Activated CD8-positive, alpha-beta memory T cell treated with anti-CD3 and anti-CD28 coated beads for 36 hours (primary cell): ENCODE data around the gene SLC25A1. TPM values are rescaled to one million over a fixed set of nuclear protein-coding genes. Genes with fewer than 3 reads are reported as not detected.
"Not testable (repeated sequence)": the region's sequence is repeated elsewhere in the genome, so short reads cannot be mapped to it uniquely, and the experiment has no call there.

ENCODE experiments used
- CTCF ChIA-PET: fragments of 350-600 bp; sonication (Branson Sonifier 250); formaldehyde crosslinking; loops from one replicate; lab custom pipeline; 2021; ENCODE audit warnings: antibody characterized with exemption; lab: Charles Lee
- POLR2A ChIA-PET: fragments of 350-600 bp; sonication (Branson Sonifier 250); formaldehyde crosslinking; loops from one replicate; lab custom pipeline; 2021; ENCODE audit warnings: antibody characterized with exemption; lab: Charles Lee
- total RNA-seq, 2 experiments: library from RNA; stranded (reverse); gene quantifications; one replicate each; pipeline ENCODE4 v1.2.3, GENCODE V29; 2021

SLC25A1 gene
- total RNA-seq, 2 experiments from 2014 or later = 51.5 to 52.5 TPM

DNA sequence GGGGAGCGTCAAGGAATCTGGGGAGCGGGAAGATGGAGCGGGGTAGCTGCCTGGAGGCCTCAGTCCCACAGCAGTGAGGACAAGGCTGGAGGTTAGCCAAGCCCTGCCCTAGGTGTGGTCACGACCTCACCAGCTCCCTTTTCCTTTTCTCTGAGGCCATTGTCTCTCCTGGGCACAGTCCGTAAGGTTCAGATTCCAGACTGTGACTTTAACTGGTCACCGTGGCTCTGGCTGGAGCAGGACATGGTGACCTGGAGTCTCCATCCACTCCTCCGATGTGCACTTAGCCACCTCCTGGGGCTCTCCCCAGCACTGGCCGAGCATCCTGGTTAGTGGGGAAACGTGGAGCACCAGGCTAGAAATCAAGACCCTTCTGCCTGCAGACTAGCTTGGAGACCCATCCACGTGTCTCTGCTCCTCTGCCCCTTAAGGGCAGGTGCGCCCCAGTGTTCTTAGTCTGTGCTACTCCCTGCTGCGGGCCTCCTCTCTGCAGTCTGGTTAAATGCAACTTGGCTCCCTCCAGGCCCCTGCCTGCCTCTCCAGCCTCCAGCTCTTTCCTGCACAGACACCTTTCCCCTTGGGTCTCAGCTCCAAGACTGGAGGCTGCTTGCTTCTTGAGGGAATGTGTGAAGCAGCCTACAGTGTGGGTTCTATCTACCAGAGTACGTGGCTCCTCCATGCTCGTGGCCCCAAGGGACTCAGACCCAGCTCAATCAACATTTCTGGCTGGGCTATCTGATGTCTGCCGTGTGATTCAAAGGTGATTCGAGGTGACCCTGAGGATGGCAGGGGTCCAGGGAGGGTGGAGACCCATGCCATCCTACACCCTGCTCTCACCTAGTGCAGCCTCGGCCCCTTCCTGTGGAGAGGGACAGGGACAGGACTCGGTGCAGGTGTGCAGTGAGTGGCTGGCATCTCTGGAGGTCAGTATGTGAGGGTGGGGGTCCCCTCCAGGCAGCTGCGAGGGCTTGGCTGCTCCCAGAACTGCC, 5.2 kb downstream of the SLC25A1 start:
- CTCF ChIA-PET = no interaction called here
- POLR2A ChIA-PET = interaction anchor here (0.7 to 0.8 kb wide), 2 partner anchors 51 to 683 kb away, joined by 3 to 4 read pairs; partner anchors contain the start of gene DGCR2

DNA sequence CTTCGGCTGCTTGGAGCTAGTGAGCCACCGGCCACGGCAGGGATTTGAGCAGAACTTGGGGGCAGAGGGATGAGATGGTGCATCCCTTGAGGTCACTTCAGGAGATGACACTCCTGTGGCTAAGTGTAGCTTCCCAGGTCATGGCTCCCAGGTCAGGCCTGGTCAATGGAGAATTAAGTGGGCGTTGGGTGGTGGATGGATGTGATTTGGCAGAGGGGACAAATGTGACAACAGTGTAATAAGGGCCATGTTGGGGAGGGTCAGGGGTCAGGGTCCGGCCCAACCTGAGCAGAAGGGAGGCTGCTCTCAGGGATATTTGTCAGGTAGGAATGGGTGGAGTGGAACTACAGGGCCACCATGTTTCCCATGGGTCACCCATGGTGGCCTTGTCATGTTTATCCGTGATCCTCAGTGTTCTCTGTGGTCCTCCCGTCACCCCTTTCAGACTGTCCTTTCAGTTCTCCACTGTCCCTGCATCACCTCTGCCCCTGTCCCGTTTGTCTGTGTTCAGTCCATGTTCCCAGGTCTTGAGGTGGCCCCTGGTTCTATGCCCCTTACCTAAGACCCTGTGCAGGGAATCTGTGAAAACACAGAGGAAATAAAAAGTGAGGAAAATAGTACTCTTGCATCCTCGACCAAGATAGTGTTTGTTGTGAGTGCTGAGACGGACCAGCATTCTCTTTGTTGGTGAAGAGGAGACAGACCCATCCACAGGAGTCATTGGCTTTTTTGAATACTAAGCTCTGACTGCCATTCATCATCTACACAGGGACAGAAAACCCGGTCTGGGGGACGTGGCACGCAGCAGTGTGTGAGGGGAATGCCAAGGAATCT, 6.1 kb downstream of the SLC25A1 start:
- CTCF ChIA-PET = no interaction called here

DNA sequence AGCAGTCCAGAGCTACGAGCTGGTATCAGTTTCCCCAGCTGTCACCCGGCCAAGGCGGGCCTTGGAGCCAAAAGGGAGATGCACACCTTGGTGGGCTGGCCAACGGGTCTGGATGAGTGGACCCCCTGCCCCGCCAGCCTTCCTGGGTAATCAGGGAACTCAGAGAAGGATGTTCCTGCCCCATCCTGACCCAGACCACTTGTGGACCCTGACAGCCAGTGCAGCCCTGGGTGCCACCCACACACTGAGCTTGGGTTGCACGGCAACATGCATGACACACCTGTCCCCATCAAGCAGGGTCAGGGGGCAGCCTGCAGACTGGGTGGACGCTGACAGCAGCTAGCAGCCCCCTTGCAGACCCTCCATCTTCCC, 8.6 kb downstream of the SLC25A1 start:
- CTCF ChIA-PET = no interaction called here

More for the DNA sequence above, 6.1 kb downstream of the SLC25A1 start:
- POLR2A ChIA-PET = interaction anchor here (0.7 kb wide), 1 partner anchor 50 kb away, joined by 4 read pairs; the partner anchor contains the start of gene DGCR2

DNA sequence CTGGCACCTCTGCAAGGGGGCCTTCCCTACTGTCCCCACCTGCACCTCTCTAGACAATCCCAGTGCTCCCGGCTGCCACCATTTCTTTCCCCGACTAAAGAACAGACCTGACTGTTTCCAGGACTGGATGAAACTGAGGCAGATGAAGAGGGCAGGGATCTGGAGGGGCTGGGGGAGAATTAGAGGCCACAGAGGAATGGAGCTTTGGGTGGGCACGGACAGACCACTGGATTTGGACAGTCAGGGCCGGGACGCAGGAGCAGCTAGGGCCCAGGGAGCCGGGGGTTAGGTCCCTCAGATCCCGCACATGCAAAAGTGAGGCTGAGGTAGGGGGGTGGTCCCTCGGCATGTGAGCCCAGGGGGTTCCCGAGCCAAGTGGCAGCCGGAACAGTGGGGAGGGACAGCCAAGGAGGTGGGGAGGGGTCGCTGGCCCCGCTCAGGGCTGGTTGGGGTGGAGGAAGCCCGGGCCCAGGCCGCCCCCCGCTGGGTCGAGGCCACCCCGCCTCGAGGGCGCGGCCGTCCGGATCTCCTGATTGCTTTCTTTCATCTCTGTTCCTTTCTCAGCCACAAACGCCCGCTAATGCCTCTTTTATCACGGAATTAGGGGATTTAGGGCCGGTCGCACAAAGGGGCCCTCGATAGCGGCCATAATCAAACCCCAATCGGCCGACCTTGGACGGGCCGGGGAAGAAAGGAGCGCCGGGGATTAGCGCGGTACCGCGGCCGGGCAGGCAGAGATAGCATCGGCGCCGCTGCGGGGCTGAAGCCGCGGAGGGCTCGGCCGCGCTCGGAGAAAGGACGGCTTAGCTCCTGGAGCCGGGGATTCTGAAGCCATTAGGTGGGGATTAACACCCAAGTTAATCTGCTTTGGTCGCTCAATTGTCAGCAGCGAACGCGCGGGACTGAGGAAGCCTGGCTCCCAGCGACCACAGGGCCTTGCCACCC, 9.3 kb downstream of the SLC25A1 start:
- CTCF ChIA-PET = interaction anchor here (0.6 to 1.2 kb wide), 2 partner anchors 25 to 221 kb away, joined by 3 to 4 read pairs; partner anchors contain the start of gene ESS2
- POLR2A ChIA-PET = no interaction called here

More for the DNA sequence above, 8.6 kb downstream of the SLC25A1 start:
- POLR2A ChIA-PET = no interaction called here

DNA sequence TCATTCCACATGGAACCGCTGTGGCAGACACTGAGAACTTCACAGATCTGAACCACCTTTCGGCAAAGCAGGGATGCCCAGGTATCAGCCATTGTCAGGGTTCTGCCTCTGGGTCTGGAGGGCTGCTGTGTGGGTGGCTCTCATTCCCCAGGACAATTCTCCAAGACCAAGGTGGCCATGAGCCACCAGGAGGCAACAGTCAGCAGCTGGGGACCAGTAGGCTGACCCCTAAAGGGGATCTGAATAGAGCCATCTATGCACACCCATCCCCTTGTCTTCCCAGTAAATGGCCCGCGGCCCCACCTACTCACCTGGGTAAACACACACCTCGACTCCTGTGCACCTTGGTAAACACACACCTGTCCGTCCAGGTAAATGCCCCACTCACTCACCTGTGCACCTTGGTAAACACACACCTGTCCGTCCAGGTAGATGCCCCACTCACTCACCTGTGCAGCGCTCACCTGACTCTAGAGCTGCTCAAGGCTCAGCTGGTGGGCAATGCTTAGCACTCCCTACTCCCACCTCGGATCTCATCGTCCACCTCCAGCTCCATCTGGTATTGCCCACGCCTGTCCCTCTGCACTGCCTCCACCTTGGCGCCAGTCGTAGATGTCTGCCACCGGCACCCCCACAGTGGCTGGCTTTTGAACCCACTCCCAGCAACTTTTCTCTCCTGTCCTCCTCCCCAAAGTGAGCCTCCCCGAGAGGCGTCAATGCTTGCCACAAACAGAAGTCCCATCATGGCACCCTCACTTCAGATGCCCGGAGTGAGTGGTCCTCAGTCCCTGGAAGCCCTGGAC, 10.2 kb downstream of the SLC25A1 start:
- POLR2A ChIA-PET = no interaction called here

DNA sequence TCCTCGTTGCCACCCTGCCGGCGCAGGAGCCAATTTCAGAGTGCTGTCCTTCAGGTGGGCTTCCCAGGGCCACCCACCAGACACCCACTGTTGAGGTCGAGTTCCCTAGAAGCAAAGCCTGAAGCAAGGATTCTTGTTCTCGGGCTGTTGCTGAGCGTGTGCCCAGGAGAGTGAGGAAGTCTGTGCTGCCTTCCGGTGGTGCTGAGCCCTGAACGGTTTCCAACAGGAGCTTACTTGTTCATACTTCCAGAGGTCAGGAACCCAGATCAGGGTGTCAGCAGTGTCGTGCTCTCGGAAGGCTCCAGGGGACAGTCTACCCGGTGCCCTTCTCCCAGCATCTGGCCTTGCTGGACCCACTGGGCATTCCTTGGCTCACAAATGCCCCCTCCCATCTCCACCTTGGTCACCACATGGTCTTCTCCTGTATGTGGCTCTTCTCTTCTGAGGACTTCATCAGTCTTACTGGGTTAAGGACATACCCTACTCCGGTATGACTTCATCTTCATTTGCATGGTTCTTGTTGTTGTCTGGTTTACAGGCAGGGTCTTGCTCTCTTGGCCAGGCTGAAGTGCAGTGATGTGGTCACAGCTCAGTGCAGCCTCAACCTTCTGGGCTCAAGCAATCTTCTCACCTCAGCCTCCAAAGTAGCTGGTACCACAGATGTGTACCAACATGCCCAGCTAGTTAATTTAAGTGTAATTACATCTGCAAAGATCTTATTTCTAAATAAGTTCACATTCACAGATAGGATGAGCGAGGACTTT, 11.2 kb downstream of the SLC25A1 start:
- POLR2A ChIA-PET = no interaction called here

More for the DNA sequence above, 10.2 kb downstream of the SLC25A1 start:
- CTCF ChIA-PET = interaction anchor here (0.6 to 1.2 kb wide), 2 partner anchors 24 to 93 kb away, joined by 4 read pairs; partner anchors contain the start of gene ESS2

DNA sequence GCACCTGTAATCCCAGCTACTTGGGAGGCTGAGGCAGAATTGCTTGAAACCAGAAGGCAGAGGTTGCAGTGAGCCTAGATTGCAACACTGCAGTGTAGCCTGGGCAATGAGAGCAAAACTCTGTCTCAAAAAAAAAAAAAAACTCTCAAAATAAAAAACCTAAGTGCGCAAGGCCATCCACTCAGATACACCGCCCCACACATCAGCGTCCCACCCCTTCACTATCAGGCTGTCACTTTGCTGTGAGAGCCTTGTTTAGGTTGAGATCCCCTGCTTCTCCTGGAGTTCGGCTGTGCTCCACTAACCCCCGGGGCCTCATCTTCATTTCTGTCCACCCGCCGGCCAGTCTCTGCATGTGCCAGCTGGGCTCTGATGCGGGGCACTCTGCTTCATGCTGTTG, 12.1 kb downstream of the SLC25A1 start:
- ChIA-PET CTCF (no interaction called here), POLR2A (no interaction called here)

More for the DNA sequence above, 11.2 kb downstream of the SLC25A1 start:
- CTCF ChIA-PET = interaction anchor here (0.6 kb wide), 1 partner anchor 94 kb away, joined by 4 read pairs; no protein-coding TSS in a partner anchor

DNA sequence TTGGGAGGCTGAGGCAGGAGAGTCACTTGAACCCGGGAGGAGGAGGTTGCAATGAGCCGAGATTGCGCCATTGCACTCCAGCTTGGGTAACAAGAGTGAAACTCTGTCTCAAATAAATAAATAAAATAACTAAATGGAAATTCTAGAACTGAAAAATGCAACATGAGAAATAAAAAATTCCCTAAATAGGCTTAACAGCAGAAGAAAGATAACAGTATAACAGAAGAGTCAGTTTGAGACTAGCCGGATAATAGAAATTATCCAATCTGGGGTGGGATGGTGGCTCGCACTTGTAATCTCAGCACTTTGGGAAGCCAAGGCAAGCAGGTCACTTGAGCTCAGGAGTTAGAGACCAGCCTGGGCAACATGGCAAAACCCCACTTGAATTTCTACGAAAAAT, 14.1 kb downstream of the SLC25A1 start:
- ChIA-PET CTCF (no interaction called here), POLR2A (no interaction called here)

DNA sequence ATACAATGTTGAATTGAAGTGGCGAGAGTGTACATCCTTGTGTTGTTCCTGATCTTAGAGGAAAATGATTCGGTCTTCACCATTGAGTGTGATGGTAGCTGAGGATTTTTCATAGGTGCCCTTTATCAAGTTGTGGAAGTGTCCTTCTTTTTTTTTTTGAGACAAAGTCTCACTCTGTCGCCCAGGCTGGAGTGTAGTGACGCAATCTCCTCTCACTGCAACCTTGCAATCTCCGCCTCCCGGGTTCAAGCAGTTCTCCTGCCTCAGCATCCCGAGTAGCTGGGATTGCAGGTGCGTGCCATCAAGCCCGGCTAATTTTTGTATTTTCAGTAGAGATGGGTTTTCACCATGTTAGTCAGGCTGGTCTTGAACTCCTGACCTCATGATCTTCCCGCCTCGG, 19.9 kb downstream of the SLC25A1 start:
- CTCF ChIA-PET = interaction anchor here (1.3 kb wide), 1 partner anchor 11 kb away, joined by 3 read pairs; no protein-coding TSS in a partner anchor

DNA sequence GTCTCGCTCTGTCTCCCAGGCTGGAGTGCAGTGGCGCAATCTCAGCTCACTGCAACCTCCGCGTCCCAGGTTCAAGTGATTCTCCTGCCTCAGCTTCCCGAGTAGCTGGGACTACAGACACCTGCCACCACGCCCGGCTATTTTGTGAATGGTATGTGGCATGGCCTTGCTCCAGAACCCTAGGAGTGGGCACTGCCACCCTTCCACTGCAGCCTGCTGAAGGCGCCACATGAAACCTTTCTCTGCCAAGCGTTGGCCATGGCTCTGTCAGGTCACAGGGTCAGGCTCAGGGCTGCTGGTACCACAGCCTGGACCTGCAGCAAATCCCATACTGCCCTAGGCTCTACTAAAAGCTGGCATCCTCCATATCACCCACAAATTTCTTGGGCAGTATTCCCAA, 22.4 kb downstream of the SLC25A1 start:
- CTCF ChIA-PET = interaction anchor here (1.5 kb wide), 1 partner anchor 11 kb away, joined by 4 read pairs; the partner anchor contains the start of gene ESS2
- POLR2A ChIA-PET = interaction anchor here (0.6 kb wide), 1 partner anchor 10 kb away, joined by 4 read pairs; no protein-coding TSS in a partner anchor

More for the DNA sequence above, 19.9 kb downstream of the SLC25A1 start:
- POLR2A ChIA-PET = not testable (repeated sequence)

DNA sequence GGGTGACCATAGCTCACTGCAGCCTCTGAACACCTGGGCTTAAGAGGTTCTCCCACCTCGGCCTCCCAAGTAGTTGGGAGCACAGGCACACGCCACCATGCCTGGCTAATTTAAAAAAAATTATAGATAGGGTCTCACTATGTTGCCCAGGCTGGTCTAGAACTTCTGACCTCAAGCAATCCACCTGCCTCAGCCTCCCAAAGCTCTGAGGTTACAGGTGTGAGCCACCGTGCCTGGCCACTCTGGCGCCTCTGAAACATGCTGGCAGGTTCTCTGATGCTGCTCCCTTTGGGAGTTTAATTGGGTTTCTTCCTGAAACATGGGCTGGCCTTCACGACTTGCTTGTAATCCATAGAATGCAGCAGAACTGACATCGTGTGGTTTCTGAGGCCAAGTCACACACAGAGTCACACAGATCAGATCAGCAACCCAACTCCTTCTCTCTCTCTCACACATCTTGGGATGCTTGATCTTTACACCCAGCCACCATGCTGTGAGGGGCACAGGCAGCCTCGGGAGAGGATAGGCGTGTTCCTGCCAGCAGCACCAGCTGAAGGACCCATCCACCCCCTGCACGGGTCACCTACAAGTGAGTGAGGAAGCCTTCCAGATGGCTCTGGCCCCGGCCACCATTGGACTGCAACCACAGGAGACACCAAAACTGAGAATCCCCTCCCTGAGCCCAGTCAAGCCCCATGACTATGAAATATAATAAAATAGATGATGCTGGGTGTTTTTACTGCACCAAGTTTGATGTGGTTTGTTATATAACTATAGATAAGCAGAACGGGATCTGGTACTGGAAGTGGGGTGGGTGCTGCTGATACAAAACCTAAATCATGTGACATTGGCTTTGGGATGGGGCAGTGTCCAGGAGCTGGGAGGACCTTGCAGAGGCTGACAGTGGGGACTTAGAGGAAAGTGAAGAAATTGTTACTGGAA, 25.3 kb downstream of the SLC25A1 start:
- CTCF ChIA-PET = interaction anchor here (0.7 kb wide), 1 partner anchor 10 kb away, joined by 5 read pairs; no protein-coding TSS in a partner anchor
- POLR2A ChIA-PET = interaction anchor here (0.6 to 0.8 kb wide), 2 partner anchors 9 to 566 kb away, joined by 4 to 5 read pairs; no protein-coding TSS in a partner anchor

DNA sequence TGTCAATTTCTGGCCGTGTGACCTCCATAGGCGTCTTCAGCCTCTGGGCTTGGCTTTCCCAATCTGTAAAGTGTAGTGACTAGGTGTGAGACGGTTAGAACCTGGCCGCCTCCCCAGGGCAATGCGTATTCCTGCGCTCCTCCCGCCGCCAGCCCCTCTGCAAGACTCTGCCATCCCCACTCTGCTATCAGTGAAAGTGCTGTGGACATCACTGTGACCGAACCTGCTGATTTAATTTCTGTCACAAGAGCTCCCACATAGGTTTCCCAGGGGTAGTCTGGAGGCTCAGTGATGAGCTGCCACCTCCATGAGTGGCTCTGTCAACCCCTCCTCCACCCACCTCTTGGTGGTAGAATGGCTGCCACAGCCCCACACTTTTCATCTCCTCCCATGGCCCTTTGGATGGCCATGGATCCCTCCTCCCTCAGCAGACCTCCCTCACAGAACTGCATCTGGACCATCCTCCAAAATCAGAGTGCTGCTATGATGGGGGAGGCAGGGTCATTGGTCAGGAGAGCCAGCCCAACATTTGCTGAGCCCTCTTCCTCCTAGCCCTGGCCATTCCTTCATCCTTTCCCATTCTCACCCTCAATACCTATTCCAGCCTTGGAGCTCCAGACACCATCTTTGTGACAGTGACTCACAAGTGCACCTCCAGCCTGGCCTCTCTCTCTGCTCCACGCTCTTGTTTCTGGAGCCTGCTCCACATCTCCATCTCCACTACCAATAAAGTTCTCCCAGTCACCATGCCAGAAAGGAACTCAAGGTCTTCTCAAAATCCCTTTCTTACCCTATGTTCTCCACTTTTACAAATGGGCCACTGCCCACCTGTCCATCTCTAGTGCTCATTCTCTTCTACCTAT, 27.0 kb downstream of the SLC25A1 start:
- POLR2A ChIA-PET = no interaction called here
- CTCF ChIA-PET = interaction anchor here (0.7 kb wide), 2 partner anchors 116 to 421 kb away, joined by 4 to 6 read pairs; no protein-coding TSS in a partner anchor

DNA sequence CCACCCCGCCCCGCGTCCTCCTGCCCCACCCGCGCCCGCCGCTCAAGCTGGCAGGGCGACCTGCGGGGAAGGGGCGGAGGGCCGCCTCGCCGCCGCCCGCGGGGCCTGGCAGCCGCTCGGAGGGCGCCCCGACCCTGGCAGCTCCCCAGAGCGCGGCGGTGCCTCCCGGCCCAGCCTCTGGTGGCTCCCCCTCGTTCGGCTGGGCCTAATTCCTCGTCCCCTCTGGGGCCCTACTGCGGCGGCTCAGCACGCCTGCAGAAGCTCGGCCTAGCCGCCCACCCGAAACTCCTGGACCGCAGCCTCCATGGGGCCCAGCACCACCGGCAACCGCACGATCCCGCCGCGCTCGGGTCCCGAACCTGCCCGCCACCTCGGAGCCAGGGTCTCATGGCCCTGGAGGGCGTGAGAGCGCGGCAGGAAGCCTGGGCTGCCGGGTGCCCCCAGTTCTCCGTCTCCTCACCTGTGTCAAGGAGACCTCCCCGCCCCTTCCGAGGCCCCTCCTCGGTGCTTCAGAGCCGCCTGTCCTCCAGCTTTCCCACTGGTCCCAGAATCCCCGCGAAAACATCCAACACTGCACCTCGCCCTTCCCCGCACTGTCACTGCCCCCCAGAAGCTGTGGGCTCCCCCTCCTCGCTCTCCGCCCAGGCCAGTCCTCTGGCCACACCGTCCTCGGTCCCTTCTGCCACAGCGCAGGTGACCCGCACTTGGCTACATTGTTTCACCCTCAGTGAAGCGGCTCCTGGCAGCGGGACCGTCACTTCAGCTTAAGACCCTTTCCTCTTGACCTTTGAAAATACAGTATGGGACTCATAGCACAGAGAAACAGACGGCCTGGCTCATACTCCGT, 27.8 kb downstream of the SLC25A1 start:
- ChIA-PET POLR2A (no interaction called here), CTCF (no interaction called here)

DNA sequence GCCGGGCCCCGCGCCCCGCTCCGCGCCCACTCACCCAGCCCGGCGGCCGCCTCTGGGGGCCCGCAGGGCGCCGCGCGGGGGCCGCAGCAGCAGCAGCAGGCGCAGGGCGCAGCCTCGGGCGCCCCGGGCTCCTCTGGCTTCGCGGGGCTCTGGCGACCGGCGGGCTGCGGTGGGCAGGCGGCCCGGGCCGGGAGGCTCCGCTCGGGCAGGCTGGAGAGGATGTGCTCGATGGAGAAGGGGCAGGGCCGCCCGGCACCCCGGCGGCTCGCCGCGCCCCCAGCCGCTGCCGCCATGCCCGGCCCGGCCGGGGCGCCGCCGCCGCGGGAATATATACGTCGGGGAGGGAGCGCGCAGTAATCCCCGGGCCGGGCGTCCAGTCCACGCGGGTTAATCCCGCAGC, 28.5 kb downstream of the SLC25A1 start, which contains the start of gene GSC2:
Gene GSC2, minus strand, starts transcription at position 302 of the 400 bp plus-strand sequence. Its CDS starts 9 bp downstream, at position 293.
- CTCF ChIA-PET = no interaction called here

More for the DNA sequence above, 28.5 kb downstream of the SLC25A1 start, which contains the start of gene GSC2:
- POLR2A ChIA-PET = no interaction called here
